Activated CD8-positive, alpha-beta memory T cell treated with anti-CD3 and anti-CD28 coated beads, Interleukin-2, amount 50 U/mL, for 24 hours (primary cell): Measurements from ENCODE around the gene NUP98.
"Not testable (repeated sequence)": the region's sequence is repeated elsewhere in the genome, so short reads cannot be mapped to it uniquely, and the experiment has no call there.

Experiments used
- DNase-seq: peaks from one replicate; pipeline ENCODE4 v3.0.0-alpha.2; 2020; ENCODE audit errors: extremely low read depth

The NUP98 gene

DNA sequence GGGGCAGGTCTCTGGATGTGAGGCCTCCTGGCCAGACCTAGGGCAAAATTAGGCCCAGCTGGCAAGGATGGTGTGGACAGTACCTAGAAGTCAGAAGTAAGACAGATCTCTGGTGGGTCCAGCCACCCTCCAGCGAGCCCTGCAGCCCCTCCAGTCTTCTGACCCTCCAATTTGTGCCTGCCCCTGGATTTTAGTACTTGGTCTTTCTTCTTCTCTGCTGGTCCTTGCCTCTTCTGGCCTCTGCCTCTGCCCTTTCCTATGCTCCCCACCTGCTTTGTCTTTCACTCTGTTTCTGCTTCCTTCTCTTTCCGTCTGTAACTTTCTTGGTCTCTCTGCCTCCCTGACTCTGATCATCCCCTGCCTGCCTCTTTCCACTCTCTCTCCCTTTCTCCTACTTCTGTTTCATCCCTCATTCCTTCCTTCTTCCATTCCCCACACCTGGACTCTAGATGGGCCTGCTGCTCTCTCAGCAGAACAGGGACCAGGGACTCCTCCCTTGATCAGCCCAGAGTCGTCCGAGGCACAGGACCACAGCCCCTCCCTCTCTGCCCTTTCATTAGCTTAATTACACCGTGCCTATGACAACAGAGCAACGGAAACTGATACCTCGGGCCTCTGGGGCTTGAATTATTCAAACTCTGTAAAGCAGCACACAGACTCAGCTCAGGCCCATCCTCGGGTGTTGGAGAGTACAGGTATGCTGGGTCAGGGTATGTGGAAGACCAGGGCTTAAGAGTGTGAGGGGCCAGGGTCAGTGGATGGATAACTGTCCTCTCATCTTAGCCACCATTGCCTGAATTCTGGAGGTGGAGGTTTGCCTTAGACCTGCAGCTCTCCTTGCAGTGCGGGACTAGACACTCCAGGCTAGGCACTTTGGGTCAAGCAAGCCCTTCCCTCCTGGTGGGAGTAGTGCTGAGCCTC lies 125.8 kb downstream of the NUP98 start, which contains the start of gene CHRNA10:
Gene CHRNA10 (minus strand): TSS at position 51 of the 921 bp plus-strand sequence. CDS start 72 bp downstream, outside the sequence.
- no peak for DNase-seq

DNA sequence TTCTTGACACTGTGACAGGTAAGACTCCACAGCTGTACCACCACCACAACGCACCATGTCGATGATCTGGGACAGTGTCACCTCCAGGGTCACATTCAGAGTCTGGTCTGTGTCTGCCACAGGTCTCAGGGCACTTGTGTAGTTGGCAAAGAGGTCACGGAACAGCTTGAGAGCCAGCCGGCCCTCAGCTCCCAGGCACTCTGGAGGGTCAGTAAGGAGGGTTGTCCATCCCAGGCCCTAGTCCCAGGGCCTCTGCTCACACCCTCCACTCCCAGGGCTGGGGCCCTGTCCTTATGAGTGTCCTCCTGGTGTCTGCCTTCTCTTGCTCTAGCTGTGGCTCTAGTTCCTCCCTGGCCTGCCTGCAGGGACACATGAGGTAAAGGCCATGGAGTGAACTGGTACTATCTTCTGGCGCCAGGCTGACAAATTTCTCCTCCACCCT lies 127.6 kb downstream of the NUP98 start:
- no peak for DNase-seq

DNA sequence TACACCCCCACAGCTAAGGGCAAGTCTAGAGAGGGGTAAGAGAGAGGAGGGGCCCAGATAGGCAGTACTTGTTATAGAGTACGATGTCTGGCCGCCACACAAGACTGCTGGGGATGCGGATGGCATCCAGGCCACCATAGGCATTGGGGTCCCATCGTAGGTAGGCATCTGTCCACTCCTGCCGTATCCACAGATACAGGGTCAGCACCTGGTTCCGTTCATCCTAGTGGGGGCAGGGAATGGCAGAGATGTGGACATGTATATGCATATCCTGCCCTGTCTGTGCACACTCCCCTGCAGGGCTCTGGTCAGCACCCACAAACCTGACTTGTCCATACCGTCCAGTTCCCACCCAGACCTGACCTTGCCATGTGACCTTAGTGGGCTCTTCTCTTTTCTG lies 128.2 kb downstream of the NUP98 start:
- no peak for DNase-seq

DNA sequence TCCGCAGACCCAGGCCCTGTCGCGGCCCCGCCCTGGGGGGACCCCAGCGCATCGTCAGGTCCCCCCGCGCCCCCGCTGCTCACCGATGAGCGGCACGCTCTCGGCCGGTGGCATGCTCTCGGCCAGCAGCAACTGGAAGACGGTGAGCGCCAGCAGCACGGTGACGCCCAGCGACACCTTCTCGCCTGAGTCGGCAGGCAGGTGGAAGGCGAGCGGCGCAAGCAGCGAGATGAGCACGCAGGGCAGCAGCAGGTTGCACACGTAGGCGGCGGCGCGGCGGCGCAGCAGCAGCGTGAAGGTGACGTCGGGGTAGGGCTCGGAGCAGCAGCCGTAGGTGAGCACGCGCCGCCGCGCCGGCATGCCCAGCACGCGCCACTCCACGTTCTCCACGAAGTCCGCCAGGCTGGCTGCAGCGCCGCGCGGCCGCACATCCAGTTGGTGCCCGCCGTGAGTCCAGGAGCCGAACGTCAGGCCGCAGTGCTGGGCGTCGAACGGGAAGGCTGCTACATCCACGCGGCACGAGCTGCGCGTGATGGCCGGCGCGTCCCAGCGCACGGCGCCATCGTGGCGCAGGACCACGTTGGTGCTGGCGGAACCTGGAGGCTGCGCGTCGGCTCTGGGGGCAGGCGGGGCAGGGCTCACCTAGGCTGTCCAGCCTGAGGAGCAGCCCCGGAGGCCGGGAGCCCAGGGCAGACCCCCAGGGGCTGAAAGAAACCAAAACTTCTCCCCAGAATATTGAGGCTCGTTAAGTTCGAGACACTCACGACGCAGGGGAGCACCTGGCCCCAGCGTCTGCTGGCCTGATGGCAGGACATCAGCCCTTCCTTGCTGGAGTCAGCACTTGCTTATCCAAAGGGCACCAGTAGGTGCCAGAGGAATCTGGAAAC lies 130.0 kb downstream of the NUP98 start:
- no peak for DNase-seq

DNA sequence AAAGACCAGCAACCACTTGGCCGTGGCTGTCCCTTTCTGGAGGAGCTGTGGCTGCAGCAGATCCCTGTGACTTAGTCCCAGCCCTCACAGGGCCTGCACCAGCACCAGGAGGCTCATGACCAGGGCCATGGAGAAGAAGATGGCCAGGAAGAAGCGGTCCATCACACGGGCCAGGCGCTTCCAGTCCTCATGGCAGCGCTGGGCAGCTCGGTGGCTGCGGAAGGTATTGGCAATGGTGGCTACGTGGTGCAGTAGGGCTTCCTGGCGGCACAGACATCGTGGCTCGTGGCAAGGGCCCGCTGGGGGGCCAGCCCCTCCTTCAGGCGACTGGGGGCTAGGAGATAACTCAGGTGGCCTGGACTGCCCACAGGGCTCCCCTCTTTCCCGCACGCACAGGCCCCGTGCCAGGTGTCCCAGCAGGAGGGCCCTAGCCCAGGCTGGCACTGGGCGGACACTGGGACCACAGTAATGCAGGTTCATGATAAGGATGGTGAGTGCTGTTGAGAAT lies 131.3 kb downstream of the NUP98 start:
- no peak for DNase-seq

DNA sequence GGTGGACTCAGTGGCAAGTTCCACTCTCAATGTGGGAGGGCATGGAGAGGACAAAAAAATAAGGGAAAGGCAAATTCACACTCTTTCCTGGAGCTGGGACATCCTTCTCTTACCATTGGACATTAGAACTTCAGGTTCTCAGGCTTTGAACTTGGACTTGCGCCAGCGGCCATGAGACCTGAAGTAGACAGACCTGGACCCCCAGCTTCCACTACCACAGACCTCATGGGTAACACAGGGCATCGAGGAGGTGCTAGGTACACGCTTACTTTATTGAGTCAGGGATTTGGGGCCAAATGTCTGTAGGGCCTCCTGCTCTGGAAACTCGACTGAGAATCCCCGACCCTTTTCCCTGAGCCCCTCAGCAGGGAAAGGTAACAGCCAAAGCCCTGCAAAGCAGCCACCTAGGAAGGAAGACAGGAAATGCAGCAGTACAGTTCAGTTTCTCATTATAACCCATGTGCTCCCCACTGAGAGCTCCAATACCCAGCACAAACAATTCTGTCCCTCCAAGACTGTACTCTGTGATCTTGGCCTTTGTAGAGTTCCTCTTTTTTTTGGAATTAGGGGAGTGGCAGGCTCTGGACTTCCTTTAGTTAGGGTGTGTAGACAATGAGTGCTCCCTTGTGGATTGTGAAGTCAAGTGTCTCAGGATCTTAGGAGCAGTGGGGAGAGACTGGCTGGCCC lies 131.9 kb downstream of the NUP98 start:
- DNase-seq, result no peak

DNA sequence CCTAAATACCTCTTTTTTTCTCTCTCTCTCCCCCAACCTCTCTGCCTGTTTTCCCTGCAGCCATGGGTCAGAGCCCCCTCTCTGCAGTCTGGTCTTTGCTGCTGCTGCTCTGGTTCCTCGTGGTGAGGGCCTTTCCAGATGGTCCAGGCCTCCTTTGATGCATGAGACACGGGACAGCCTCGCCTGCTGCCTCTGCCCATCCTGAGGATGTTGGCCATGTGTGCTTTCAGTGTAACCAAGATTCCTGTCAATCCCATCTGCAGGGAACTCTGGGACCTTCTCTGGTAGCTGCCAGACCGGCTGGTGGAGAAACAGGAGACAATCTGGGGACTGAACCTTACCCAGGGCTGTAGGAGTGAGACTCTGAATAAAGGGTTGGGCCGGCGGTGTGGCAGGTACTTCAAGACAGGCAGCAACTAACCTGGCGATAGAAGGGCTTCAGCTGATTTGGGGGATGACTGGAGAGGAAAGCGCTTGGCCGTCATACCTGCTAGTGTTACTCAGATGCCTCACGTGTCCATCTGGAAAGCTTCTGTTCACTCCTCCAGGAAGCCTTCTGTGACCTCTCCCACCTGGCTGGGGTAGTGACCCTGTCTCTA lies 133.2 kb downstream of the NUP98 start:
- DNase-seq, result no peak

DNA sequence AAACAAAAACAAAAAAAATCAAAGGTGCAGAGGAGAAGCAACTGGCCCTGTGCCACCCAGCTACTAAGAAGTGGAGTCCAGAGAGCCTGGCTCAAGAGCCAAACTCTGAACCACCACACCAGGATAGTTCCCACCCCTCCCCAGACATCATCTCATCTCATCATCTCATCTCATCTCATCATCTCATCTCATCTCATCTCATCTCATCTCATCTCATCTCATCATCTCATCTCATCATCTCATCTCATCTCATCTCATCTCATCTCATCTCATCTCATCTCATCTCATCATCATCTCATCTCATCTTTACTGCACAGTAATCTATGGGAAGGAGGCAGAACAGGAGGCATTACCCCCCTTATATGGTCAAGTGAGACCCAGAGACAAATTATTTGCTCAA lies 134.5 kb downstream of the NUP98 start:
- no peak for DNase-seq

DNA sequence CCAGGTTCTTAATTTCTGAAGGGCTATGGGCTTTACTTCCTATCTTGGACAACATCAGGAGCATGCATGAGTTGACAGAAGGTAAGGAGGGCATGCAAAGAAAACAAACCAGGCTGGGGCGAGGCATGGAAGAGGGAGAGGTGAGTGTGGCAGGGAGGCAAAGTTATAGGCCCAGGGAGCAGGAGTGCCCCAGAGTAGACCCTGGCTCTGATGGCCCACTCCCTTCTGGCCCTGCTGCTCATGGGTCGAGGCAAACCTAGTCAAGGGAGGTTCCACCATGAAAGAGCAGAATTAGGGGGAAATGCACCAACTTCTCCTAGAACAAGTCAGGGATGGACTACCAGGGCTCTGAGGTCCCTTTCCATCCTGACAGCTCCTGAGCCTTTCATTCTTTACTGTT lies 136.4 kb downstream of the NUP98 start:
- DNase-seq, result no peak

DNA sequence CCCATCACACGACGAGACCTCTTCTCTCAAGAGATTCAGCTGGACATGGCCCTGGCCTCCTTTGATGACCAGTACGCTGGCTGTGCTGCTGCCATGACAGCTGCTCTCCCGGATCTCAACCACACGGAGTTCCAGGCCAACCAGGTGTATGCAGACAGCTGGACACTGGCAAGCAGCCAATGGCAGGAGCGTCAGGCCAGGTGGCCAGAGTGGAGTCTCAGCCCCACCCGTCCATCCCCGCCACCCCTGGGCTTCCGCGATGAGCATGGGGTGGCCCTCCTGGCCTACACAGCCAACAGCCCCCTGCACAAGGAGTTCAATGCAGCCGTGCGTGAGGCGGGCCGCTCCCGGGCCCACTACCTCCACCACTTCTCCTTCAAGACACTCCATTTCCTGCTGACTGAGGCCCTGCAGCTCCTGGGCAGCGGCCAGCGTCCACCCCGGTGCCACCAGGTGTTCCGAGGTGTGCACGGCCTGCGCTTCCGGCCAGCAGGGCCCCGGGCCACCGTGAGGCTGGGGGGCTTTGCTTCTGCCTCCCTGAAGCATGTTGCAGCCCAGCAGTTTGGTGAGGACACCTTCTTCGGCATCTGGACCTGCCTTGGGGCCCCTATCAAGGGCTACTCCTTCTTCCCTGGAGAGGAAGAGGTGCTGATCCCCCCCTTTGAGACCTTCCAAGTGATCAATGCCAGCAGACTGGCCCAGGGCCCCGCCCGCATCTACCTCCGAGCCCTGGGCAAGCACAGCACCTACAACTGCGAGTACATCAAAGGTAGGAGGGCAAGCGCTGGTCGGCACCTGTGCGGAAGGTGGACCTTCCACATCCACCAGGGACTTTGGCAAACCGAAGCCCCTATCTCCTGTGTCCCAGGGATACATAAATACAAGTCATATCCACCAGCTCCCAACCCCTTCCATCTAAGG lies 137.5 kb downstream of the NUP98 start:
- no peak for DNase-seq

DNA sequence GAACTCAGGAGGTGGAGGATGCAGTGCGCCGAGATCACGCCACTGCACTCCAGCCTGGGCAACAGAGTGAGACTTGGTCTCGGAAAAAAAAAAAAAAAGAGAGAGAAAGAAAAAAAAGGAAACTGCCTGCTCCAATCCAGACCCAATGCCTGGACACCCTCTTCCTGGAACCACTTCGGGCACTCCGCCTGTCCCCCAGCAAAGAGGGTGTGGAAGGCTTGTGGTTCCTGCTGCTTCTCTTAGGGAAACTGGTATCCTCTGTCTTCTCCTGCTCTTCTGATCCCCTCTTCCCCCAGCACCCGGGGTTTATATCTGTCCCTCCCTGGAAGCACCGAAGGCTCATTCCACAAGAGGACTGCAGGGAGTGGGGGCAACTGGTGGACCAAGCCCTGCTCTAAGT lies 139.1 kb downstream of the NUP98 start:
- DNase-seq, result no peak

DNA sequence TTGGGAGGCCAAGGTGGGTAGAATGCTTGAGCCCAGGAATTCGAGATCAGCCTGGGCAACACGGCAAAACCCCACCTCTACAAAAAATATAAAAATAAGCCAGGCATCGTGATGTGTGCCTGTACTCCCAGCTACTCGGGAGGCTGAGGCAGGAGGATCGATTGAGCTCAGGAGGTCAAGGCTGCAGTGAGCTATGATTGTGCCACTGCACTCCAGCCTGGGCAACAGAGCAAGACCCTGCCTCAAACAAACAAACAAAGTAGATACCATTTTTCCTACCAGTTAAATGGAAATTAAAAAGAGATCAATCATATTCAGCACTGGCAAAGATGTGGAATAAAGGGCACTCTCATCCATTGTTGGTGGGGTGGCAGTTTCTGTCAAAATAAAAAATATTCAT lies 140.0 kb downstream of the NUP98 start:
- not testable (repeated sequence) for DNase-seq

DNA sequence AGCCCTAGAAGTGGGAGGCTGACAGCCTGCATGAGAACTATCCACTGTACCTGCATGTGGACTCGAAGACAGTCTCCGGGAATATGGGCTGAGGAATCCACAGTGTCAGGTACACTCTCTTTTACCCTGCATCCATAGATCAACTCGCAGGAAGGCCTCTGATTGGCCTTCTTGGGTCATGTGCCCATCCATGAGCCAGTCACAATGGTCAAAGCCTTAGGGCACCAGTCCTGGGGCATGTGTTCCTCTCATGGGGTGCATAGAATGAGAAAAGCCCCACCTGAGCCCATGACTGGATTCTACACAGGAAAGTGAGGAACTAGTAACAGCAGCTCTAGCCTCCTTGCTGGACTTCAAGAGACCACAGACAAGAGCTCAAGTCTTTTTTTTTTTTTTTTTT lies 141.8 kb downstream of the NUP98 start:
- no peak for DNase-seq

DNA sequence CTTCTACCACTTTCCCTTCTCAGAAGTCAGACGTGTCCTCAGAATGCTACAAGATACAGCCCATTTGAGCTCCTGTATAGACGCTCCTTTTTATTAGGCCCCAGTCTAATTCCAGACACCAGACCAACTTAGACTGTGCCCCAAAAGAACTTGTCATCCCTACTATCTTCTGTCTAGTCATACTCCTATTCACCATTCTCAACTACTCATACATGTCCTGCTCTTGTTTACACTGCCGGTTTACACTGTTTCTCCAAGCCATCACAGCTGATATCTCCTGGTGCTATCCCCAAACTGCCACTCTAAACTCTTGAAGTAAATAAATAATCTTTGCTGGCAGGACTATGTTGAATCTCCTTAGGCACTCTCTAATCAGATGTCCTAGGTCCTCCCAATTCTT lies 144.8 kb downstream of the NUP98 start:
- DNase-seq, result not testable (repeated sequence)

DNA sequence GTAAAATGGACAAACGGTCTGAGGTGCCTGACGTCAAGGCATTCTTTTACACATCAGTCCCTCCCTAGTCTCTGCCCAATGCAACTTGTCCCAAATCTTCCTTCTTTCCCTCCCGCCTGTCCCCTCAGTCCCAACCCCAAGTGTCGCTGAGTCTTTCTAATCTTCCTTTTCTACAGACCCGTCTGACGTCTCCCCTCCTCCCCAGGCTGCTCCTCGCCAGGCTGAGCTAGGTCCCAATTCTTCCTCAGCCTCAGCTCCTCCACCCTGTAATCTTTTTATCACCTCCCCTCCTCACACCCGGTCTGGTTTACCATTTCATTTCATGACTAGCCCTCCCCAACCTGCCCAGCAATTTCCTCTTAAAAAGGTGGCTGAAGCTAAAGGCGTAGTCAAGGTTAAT lies 148.0 kb downstream of the NUP98 start:
- DNase-seq, result not testable (repeated sequence)

DNA sequence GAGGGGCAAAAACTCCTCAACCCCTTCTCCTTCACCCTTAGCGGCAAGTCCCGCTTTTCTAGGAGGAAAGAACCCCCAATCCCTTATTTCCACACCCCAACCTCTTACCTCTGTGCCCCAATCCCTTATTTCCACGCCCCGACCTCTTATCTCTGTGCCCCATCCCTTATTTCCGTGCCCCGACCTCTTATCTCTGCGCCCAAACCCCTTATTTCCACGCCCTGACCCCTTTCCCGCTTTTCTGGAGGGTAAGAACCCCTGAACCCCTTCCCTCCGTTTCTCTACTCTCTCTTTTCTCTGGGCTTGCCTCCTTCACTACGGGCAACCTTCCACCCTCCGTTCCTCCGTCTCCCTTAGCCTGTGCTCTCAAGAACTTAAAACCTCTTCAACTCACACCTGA lies 148.5 kb downstream of the NUP98 start:
- not testable (repeated sequence) for DNase-seq

DNA sequence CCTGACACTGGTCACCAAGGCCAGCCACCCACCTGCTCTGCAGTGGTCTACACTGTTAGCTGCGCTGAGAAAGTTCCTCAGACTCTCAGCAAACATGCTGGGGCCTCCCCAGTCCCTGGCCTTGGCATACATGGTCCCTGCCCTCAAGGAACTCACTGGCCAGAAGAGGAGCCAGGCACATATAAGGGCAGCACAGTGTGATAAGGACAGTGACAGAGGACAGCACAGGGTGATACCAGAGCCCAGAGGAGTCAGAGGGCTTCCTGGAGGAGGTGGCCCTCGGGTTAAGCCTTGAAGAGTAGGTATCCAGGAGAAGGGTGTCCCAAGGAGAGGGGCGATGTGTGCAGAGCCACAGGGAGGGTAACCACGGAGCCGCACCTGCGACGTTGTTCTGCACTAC lies 151.8 kb downstream of the NUP98 start:
- no peak for DNase-seq

DNA sequence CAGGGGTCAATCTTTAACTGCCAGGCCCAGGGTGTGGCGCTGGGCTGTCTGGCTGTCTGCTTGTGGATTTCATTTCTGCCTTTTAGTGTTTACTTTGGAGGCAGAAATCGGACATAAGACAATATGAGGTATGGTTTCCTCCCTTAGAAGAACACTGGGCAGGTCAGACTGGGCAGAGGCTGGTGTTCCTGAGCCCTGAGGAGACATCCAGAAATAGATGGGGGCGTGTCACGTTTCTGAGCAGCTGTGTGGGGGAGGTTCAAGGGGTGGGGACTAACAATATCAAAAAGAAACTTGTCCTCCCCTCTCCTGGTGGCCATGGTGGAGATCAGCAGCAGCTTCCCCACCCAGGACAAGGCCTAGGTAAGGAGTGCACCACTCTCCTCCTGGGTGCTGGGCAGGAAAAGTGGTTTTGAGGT lies 152.5 kb downstream of the NUP98 start, which contains the start of gene ART1:
Gene ART1 (plus strand): TSS at position 312 of the 419 bp plus-strand sequence. CDS start 14,086 bp downstream, outside the sequence.
- DNase-seq, result no peak

DNA sequence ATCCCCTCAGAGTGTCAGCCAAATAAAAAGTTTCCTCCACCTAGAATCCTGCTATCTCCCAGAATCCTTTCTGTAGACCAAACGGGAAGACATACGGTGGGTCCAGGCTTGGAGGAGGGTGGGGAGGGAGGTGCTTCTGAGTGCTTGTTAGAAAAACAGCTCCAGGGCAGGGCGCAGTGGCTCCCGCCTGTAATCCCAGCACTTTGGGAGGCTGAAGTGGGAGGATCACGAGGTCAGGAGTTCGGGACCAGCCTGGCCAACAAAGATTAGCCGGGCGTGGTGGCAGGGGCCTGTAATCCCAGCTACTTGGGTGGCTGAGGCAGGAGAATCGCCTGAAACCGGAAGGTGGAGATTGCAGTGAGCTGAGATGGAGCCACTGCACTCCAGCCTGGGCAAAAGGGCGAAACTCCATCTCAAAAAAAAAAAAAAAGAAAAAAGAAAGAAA lies 154.2 kb downstream of the NUP98 start:
- not testable (repeated sequence) for DNase-seq
